Right ventricle myocardium inferior (tissue), 1 donor: ENCODE measurements around the gene ATP1A4. TPM values are rescaled to one million over a fixed set of nuclear protein-coding genes. Genes with fewer than 3 reads are reported as not detected.

Source experiments
- ATAC-seq: fragments of 200-7000 bp; cut with Tn5 transposase; one replicate; pipeline ENCODE4 v1.9.1; 2020; ENCODE audit warnings: mild to moderate bottlenecking, moderate library complexity
- DNase-seq: peaks from one replicate; pipeline ENCODE4 v3.0.0; 2021; ENCODE audit errors: missing footprints
- intact Hi-C: fragments of 100-400 bp; cut with DNase I; formaldehyde crosslinking; loops from one replicate; pipeline ENCODE4 v1.11.0; 2022
- total RNA-seq: library from RNA; stranded (reverse); fragmentation: NEBNext Ultra II Directional; extraction: Animal tissue kit (Norgen Biotek cat#: 25700); gene quantifications from one replicate; pipeline ENCODE4 v1.2.1, GENCODE V29; 2021
- donor health status: DM: no; HTN: yes; CAD: no; lungs with severe emphysema.

Gene ATP1A4
- total RNA-seq, 1 donor from 2014 or later, result not detected

- ATAC-seq (no peak), DNase-seq (no peak)
- intact Hi-C loops, result no loop called here
Observed at GRCh38 chr1:160134791-160135572, 16.4 kb upstream of the ATP1A4 start.

- DNase-seq, result no peak
- no peak for ATAC-seq
- intact Hi-C loops, result no loop called here
Observed at GRCh38 chr1:160136121-160136925, 15.1 kb upstream of the ATP1A4 start.

- intact Hi-C loops, result no loop called here
- ATAC-seq, result no peak
- no peak for DNase-seq
Observed at GRCh38 chr1:160136926-160137200, 14.5 kb upstream of the ATP1A4 start.

- DNase-seq (no peak), ATAC-seq (no peak)
- intact Hi-C loops, result no loop called here
Observed at GRCh38 chr1:160137216-160137862, 14.1 kb upstream of the ATP1A4 start.

- intact Hi-C loops, result no loop called here
- DNase-seq (no peak), ATAC-seq (no peak)
Observed at GRCh38 chr1:160139840-160140239, 11.6 kb upstream of the ATP1A4 start.

GRCh38 chr1:160143695-160144094 is 7.7 kb upstream of the ATP1A4 start:
- intact Hi-C loops, result no loop called here
- DNase-seq, result no peak
- ATAC-seq, result peak; percentile 14

- DNase-seq, result no peak
- intact Hi-C loops, result no loop called here
- no peak for ATAC-seq
Observed at GRCh38 chr1:160144921-160145320, 6.5 kb upstream of the ATP1A4 start.

GRCh38 chr1:160146107-160146506 is 5.3 kb upstream of the ATP1A4 start:
- ATAC-seq (no peak), DNase-seq (no peak)
- intact Hi-C loops, result no loop called here

GRCh38 chr1:160148121-160148520 is 3.3 kb upstream of the ATP1A4 start:
- ATAC-seq (no peak), DNase-seq (no peak)
- intact Hi-C loops, result no loop called here

- no peak for ATAC-seq
- intact Hi-C loops, result no loop called here
- DNase-seq, result no peak
Observed at GRCh38 chr1:160149233-160149632, 2.2 kb upstream of the ATP1A4 start.

- intact Hi-C loops, result no loop called here
- ATAC-seq (no peak), DNase-seq (no peak)
Observed at GRCh38 chr1:160149716-160150115, 1.7 kb upstream of the ATP1A4 start.

- DNase-seq (no peak), ATAC-seq (no peak)
- intact Hi-C loops, result no loop called here
Observed at GRCh38 chr1:160154790-160155189, 3.4 kb downstream of the ATP1A4 start.

- no peak for ATAC-seq
- DNase-seq, result no peak
- intact Hi-C loops, result no loop called here
Observed at GRCh38 chr1:160156361-160156760, 5.0 kb downstream of the ATP1A4 start.

- ATAC-seq (no peak), DNase-seq (no peak)
- intact Hi-C loops, result no loop called here
Observed at GRCh38 chr1:160157174-160157573, 5.8 kb downstream of the ATP1A4 start.

GRCh38 chr1:160158031-160158430 is 6.6 kb downstream of the ATP1A4 start:
- intact Hi-C loops, result loop anchor here (2.0 kb wide), 1 partner anchor 31 kb away; no protein-coding TSS in a partner anchor
- ATAC-seq, result no peak
- DNase-seq, result no peak

- ATAC-seq, result no peak
- DNase-seq, result no peak
- intact Hi-C loops, result loop anchor here (2.0 kb wide), 1 partner anchor 30 kb away; no protein-coding TSS in a partner anchor
Observed at GRCh38 chr1:160158534-160158933, 7.1 kb downstream of the ATP1A4 start.

GRCh38 chr1:160159846-160160245 is 8.4 kb downstream of the ATP1A4 start:
- peak; percentile 45 for ATAC-seq

GRCh38 chr1:160161965-160162705 is 10.7 kb downstream of the ATP1A4 start:
- intact Hi-C loops, result loop anchor here (5.0 kb wide), 1 partner anchor 45 kb away; the partner anchor contains the start of gene ATP1A2
- DNase-seq (no peak), ATAC-seq (peak; percentile 43)

More at GRCh38 chr1:160159846-160160245, 8.4 kb downstream of the ATP1A4 start:
- DNase-seq, result no peak
- intact Hi-C loops, result loop anchor here (2.0 to 5.0 kb wide), 2 partner anchors 29 to 43 kb away; partner anchors contain the start of gene ATP1A2

GRCh38 chr1:160162931-160163330 is 11.5 kb downstream of the ATP1A4 start:
- intact Hi-C loops, result loop anchor here (5.0 kb wide), 1 partner anchor 46 kb away; the partner anchor contains the start of gene ATP1A2
- DNase-seq, result no peak
- no peak for ATAC-seq
